GM19324 (cell line): Measurements from ENCODE around the gene IL1RN.
A peak's percentile ranks its signal among the peaks of the same experiment; 100 is the strongest.

Experiments used
- ATAC-seq: cut with Tn5 transposase; IDR thresholded peaks from one replicate; pipeline ENCODE4 v1.9.1; 2021; ENCODE audit warnings: mild to moderate bottlenecking, moderate library complexity; ENCODE audit not compliant: unreplicated experiment, low FRiP score

IL1RN gene

DNA sequence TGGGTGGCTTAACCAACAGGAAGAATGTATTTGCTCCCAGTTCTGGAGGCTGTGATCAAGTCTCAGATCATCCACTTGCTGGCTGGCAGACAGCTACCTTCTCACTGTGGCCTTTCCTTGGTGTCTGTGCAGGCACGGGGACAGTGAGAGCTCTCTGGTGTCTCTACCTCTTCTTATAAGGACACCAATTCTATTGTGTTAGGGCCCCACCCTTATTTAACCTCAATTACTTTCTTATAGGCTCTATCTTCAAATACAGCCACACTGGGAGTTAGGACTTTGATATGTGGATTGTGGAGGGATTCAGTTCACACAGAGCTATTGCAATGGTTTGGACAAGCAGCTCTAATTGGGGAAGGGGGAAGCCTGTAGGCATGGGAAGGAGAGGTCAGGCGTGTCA, 25.3 kb upstream of the IL1RN start:
- ATAC-seq, result no peak

DNA sequence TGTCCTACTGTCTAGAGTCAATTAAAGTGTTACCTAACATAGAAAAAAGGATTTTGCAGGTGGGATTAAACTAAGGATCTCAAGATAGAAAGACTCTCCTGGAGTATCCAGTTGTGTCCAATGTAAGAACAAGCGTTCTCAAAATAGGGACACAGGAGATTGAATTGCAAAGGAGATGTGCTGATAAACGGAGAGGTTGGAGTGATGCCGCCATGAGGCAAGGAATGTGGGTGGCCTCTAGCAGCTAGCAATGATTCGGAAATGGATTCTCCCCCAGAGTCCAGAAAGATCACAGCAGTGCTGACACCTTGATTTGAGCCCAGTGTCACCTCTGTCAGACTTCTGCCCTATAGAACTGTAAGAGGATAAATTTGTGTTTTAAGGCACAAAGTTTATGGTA, 24.1 kb upstream of the IL1RN start:
- ATAC-seq, result no peak

DNA sequence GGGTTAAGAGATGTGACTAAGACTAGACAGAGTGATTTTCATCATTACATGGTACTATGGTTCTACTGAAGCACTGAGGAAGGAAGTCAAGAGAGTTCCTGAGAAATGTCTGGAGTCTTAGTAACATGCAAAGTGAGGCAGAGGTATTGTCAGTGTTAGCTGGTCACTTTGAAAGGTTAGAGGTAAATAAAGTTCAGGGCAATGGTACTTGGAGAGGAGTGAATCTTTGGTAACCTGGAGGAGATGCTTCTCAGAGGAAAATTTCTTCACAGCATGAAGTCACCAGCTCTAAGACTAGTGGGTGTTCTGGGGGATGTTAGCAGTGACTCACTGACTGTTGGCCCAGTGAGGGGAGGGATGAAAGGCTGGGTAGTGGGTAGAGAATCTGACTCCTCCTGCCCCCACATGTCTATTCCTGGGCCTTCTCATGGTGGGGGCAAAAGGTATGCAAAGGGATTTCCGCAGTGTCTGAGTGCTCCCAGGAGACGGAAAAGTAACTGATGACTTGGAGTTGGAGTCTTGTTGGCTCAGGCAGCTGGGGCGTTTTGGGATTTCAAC, 23.3 kb upstream of the IL1RN start:
- no peak for ATAC-seq

DNA sequence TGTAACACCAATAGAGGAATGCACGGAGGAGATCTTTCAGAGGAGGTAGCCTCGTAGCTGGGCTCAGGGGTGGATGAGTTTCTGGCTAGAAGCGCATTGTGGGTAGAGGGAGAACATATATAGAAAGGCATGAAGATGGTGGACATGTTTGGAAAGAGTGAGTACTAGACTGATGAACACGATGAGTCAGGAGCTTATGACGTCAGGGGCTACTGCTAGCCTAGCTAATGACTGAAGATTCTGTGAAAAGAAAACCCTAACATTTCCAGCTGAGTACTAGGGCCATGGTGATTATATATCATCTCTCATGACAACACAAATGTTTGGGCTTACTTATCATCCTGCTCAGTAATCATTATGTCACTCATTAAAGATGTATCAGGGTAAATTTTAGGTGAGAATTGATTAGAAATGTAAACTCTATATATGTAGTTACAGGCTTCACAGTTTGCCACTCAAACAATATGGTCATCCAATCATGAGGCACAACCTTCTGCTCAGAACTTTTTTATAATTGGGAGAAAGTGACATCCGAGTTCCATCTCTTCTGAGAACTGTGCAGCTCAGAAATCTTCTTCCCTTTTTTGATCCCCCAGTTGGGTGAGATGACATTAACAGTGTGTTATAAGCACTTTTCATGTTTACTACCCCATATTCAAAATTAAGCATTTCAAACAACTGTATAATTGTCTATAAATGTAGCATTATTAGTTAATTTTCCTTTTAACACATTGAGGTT, 22.2 kb upstream of the IL1RN start:
- ATAC-seq, result no peak

DNA sequence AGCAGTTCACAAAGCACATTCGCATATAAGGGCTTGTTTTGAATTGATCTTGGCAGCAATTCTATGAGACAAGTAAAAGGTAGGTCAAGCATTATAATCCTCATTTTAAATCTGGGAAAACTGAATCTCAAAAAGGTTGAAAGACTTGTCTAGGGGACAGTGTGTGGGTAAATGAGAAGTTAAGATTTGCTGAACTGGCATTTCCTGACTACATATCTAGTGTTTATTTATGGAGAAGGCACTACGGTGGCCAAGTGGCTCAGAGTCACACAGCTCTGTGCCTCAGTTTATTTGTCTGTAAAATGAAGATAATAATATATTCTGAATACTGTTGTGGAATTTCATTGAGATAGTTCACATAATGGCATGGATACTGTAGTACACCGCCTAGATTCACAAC, 16.3 kb upstream of the IL1RN start:
- ATAC-seq, result no peak

DNA sequence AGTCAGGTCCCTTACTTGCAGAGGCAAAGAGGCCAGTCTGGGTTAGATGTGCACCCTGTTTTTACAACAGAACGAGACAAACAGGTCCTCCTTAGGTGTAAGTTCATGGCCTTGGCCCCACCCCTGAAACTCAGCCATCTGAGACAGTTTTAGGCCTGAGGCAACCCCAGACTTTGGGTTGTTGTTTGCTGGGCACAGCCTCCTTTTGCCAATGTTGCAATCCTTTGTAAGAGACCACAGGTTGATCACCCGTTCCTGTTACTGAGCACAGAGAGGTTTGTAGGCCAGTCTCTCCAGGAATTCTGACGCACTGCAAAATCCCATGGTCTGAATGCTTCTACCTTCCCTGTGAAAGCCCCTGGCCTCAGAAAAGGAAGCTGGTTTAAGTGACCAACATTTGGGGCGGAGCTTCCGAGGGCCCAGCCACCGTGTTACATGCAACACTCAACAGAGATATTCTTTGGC, 15.5 kb upstream of the IL1RN start:
- ATAC-seq, result no peak

DNA sequence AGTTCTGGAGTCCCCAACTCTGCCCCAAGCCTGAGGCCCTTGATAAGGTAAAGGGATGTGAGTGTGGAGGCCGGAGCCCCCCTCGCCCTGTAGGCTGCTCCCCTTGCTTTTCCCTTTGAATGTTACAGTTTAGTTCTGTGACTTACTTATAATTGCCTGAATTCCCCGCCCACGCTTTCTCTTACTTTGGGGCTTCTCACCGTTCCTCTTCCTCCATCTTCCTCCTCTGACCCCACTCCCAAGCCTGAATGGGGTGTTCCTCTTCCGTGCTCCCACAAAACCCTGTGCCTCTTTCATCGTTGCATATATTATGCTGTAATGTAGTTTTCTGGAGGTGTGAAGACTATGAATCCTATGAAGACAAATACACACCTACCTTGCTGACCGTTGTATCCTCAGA, 15.0 kb upstream of the IL1RN start:
- no peak for ATAC-seq

DNA sequence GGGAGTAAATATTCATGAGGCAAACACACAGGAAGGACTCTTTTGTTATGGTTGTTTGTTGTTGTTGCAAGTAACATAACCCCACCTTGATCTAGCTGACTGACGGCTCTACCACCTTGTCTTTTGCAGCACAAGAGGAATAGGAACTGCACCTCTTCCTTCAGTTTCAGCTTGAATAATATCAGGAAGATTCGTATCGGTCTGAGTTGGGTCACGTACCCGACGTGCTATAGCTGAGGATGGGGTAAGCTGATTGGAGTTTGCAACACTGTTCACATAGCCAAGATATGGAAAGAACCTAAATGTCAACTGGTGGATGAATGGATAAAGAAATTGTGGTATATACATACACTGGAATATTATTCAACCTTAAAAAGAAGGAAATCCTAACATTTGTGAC, 14.5 kb upstream of the IL1RN start:
- no peak for ATAC-seq

DNA sequence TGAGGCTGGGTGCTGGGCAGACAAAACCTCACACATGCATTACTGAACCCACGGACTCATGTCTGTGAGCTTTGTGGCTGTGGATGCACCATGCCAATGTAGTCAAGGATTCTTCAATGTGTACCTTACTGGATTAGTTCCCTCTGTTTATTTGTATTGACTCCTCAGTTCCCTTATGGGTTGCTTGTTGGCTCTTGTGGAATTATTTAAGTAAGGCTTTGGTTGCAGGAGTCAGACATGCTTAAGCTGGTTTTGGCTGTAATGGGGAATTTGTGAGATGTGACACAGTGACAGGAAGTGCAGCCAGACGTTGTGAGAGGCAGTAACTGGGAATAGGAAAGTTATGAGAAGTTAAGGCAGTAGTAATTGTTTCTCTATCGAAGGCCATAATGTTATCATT, 13.6 kb upstream of the IL1RN start:
- ATAC-seq, result no peak

DNA sequence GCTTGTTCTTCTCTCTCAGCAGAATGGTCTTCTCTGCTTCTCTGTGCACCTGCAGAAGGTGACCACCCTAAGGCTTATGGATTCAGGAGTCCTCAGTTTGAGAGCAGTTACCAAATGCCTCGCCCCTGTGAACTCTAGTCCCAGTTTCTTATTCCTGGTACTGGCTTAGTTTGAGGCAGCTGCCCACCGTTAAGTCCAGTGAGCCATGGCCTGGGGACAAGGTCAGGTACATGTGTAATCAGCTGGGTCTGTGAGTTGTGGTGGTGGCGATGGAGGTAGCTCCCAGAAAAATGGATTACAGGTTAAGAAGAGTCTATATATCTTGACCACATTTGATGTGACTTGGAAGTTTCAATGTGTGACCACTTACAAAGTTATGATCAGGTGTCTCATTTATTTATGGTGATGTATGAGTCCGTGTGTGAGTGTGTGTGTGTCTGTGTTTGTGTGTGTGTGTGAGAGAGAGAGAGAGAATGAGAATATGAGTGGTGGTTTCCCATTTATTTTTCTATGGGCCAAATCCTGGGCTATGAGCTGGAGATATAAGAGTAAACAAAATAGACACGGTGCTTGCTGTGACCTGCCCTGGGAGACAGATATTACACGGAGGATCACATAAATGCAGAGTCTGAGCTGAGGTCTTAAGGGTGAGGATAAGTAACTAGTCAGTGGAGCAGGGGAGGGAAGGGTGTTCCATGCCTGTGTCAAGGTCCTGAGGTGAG, 13.0 kb upstream of the IL1RN start:
- ATAC-seq, result no peak

DNA sequence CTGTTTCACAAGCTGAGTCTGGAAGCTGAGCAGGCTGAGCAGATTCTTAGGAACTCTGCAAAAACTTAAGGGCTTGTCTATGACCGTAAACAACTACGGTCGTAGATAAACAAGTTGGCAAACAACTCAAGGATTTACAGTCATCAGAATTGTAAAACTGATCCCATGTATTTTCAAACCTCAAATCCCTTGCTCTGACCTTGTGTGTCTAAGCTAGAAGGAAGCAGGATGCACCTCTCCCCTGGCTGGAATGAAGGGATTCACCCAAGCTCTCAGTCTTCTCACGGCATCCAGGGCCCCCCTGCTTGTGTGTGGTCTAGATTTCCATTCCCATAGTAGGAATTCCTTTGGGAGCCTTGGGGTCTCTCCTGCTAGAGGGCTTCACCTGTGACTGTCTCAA, 12.4 kb upstream of the IL1RN start:
- ATAC-seq, result no peak

DNA sequence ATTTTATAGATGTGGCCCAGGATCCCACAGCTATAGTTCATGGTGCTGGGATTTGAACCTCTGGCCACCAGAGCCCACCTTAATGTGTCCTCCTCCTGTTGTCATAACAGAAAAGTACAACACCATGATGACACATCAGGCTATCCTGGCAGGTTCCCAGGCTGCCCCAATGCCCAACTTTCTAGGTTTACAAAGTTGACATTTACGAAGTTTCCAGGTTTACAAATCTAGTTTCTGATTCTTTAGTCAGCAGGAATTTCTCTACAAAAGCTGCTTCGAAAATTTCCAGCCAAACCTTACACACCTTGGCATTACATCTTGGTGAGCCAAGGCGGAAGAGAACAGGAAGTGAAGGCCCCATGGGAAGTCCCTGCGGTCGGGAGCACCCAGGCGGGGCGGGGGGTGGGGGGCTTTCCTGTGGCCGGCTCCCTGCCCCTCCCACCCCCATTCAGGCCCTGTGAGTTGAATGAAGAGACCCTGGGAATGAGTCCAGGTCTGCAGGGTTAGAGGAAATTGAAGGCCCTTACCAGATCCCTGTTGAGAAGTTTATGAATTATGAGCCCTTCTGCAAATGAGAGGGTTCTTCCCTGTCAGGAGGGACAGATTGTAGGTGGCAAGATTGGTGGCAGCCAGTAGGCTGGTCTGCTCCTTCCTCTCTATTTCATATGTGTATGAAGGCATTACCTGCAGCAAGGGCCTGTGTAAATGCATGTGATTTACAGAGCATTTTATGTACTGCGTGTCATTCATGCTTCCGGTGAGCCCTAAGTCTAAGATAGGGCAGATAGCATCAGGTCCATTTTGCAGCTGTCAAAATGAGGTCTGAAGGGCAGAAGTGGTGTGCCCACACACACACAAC, 11.1 kb upstream of the IL1RN start:
- ATAC-seq, result no peak

DNA sequence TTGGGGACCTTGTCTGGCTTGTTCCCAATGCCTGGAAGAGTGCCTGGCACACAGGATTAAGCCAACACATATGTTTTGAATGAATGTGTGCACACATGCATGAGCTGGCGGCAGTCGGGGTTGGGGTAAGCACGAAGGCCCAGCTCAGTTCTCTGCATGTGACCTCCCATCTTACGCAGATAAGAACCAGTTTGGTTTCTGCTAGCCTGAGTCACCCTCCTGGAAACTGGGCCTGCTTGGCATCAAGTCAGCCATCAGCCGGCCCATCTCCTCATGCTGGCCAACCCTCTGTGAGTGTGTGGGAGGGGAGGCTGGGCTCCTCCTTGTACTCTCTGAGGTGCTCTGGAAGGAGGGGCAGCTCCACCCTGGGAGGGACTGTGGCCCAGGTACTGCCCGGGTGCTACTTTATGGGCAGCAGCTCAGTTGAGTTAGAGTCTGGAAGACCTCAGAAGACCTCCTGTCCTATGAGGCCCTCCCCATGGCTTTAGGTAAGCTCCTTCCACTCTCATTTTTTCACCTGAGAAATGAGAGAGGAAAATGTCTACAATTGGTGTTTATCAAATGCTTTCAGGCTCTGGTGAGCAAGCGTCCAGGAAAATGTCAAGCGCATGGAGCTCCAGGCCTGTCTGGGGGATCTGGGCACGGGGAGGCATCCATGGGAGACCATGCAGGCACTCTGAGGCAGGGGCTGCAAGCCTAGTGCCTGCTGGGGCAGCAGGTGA, 9.7 kb upstream of the IL1RN start:
- ATAC-seq, result no peak

DNA sequence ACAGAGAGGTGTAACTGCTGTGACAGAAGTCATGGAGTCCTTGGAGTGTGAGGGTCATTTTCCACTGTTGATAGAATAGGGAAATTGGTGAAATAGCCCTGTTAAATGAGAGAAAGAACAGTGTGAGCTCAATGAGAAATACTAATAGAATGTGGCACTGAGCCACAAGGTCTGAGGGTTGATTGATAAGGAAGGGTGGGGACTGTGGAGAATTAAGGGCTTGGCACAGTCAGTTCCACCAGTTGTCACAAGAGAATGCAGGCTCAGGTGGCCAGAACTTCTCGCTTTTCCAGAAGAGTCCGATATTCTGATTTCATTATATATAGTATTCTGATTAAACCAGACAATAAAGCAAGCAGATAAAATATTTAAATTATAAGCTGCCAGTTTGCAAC, 9.1 kb upstream of the IL1RN start:
- no peak for ATAC-seq

DNA sequence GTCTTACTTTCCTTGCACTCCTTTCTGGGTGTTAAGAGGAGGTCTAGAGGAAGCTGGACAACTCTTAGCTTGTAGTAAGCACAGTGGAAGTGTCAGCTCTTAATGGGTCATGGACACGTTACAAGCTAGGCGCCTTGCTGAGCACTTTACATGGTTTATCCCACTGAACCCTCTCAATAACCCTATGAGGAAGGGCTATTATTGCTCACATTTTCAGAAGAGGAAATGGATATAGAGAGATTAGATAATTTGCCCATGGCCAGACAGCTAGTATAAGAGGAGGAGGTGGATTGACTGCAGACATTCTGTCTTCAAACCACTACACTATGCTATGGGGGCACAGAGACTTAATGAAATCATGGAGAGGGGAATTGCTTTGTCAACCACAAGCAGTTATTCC, 8.3 kb upstream of the IL1RN start:
- ATAC-seq, result no peak

DNA sequence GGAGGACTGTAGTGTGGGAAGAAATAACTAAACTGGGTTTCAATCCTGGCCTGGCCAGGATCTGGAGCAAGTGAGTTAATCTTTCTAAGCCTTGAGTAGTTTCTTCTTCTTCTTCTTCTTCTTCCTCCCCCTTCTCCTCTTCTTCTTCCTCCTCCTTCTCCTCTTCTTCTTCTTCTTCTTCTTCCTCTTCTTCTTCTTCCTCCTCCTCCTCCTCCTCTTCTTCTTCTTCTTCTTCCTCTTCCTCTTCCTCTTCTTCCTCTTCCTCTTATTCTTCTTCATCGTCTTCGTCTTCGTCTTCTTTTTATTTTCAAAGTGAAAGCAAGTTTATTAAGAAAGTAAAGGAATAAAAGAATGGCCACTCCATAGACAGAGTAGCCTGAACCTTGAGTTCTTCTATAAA, 6.5 kb upstream of the IL1RN start:
- no peak for ATAC-seq

DNA sequence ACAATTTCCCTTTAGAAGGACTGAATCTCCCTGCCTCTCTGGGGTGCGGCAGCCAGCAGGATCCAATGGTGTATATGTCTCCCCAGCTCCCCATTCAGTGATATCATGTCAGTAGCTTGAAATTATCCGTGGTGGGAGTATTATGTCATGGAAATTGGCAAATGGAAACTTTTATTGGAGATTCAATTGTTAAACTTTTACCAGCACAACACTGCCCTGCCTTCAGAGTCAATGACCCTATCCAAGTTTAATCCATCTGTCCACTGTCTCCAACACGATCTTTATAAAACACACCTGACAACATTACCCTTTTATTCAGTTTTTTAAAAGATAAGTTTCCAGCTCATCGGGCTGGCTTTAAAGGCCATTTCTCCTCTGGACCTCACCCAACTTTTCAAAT, 5.0 kb upstream of the IL1RN start:
- no peak for ATAC-seq

DNA sequence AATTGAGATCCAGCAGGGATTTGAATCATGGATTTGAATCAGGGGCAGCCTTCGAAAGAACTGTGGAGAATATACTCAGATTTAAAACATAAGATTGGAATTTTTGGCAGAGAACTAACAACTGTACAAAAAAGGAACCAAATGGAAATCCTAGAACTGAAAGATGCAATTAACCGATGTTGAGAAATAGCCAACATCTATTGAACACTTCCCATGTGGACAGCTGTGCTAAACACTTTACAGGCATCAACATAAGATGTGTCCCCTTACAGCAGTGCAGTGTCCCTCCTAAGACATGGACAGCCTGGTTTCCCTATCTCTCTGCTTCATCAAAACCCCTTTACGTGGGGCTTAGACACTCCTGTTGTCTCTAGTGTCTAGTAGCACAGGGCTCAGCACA, 3.7 kb upstream of the IL1RN start:
- ATAC-seq, result no peak

DNA sequence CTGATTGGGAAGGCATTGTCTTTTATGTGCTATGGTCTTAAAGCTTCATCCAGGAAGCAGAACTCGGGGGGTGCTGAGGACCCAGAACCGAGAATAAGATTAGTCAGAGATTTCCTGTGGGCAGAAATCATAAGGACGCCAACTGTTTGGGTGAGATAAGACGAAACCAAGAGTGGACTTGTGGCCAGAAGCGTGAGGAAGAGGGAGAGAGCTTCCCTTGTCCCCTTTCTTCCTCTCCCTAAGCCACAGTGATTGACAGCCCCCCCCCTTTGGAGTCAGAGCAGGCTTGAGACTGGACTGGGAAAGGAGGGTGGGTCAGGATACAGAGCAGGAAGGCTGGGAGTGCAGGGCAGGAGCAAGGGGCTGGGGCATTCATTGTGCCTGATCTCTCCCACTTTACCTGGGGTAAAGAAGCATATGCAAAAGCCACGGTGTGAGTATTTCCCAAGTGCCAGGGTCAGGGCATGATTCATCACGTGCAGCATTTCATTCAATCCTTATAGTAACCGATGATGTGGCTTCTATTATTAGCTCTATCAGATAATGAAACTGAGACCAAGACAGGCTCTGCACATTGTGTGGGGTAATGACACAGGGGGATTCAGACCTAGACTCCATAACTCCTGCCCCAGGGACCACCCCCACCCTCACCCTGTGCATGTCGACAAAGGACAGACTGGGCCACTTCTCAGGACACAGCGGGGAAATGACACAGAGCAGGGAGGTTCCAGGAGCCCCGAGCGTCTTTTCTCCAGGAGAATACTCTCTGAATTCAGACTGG, 3.0 kb upstream of the IL1RN start:
- ATAC-seq, result peak; percentile 41
